Activated CD8-positive, alpha-beta memory T cell treated with anti-CD3 and anti-CD28 coated beads for 24 hours (primary cell): ENCODE results near the gene RSPH10B.
"Not testable (repeated sequence)": the region's sequence is repeated elsewhere in the genome, so short reads cannot be mapped to it uniquely, and the experiment has no call there.

Source experiments
- DNase-seq: peaks from one replicate; pipeline ENCODE4 v3.0.0-alpha.2; 2020

The RSPH10B gene

DNA sequence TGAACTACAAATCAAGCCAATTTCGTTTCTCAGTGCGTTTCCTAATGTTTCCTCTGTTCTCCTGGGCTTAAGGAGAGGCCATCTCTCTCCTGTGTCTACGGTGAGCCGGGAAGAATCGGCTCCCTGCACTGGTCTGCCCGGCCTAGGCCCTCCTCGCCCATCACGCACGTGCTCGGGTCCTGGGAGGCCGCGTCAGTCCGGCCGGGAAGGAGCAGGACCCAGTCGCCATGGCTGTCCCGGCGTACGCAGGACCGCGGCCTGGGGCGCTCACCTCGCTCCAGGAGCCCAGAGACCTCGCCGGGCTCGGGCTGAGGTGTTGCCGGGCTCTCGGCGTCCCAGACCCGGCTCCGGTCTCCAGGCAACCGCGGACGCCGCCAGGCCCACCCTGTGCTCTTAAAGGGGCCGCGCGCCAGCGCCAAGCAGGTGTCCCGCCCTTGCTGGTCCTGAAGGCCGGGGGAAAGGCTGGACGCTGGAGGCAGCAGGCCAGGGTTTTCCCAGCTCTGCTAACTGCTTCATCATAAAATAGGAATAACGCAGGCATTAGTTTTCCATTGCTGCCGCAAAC is at the start of gene RSPH10B:
Gene RSPH10B (minus strand): TSS at position 343 of the 565 bp plus-strand sequence. CDS start 3,573 bp downstream, outside the sequence.
- not testable (repeated sequence) for DNase-seq

DNA sequence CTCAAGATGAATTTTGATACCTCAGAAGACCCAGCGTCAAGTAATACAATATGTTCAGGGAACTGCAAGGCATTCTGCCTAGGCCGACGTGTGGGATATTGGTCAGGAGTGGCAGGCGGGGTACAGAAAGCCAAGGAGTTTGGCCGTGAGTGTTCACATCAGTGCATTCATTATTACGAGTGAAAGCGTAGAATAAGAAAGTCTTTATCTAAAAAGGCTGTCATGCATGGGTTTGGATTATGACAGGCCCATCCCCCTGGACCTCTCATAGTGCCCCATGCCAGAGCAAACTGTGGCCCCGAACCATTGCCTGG is 46.1 kb upstream of the RSPH10B start:
- no peak for DNase-seq

DNA sequence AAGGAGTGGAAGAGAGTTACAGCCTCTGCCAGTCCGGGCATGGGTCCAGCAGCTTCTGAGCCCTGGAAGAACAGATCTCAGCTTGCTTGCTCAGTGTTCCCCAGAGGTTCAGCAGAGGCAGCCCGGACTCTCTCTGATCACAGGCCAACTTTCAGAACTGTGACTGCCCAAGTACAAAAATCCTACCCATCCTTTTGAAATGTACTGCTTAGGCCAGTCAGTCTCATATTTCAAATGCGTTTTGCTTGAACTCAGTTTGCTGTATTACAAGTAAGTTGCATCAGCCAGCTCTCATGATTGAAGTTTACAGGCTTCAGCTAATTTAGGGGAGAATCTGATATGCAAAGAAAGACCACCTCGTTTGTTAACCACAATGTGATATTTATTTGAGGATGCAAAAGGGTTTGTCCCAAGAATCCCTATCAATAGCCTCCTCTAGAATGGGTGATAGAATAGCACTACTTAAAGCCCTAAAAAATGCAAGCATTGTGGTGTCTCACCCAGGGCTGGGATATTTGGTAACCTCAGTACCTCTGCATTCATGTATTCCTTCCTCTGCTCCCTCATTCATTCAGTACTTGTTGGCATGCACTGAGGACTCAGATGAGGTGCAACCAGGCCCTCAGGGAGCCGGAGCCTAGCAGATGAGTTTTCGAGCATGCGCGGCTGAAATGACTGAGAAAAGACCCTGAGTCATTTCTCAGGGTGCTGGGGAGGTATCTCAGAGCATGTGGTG is 45.6 kb upstream of the RSPH10B start:
- DNase-seq = no peak

DNA sequence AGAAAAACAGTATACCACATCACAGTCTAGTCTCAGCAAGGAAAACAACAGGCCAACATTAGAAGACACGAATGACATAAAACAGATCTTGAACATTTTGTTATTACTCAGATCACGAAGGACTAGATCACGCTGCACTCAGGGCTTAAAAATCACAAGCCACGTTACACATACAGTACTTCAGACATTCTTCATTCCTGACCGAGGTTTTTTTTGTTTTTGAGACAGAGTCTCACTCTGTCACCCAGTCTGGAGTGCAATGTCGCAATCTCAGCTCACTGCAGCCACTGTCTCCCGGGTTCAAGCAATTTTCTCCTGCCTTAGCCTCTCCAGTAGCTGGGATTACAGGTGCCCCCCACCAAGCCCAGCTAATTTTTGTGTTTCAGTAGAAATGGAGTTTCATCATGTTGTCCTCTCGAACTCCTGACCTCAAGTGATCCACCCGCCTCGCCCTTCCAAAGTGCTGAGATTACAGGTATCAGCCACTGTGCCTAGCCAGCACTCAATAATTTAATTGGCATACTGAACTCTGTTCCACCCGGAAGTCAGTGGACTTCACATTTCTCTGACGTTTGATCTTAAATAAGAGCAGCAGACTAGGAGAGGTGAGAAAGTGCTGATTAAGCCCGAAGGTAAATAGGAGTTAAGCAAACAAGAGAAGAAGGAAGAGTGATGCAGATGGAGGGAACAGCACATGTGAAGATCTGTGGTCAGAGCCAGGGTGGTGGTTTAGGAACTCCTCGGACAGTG is 42.0 kb upstream of the RSPH10B start:
- no peak for DNase-seq

DNA sequence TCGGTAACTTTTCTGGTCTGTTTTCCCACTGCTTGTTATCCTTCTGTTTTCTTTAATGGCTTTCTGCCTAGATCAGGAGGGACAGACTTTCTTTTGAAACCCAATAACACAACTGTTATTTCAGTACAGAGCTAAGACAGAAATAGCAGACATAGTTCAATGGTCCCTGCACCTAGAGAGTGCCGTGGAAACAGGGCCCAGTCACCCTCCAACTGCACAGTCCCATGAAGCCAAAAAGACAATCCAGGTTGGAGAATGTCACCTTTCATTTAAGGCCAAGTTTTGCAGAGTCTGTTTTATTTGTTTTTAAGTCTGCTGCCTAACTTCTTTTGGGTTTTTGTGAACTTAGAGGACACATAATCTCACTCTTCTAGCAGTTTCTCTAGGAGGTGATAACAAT is 41.1 kb upstream of the RSPH10B start:
- DNase-seq = no peak

DNA sequence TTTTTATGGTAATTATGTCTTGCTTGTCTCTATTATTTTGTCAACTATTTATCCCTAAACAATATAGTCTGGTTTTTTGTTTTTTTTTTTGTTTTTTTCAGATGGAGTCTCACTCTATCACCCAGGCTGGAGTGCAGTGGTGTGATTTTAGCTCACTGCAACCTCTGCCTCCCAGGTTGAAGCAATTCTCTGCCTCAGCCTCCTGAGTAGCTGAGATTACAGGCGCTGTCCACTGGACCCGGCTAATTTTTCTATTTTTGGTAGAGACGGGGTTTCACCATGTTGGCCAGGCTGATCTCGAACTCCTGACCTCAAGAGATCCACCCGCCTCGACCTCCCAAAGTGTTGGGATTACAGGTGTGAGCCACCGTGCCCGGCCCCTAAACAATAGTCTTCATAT is 39.9 kb upstream of the RSPH10B start:
- not testable (repeated sequence) for DNase-seq

DNA sequence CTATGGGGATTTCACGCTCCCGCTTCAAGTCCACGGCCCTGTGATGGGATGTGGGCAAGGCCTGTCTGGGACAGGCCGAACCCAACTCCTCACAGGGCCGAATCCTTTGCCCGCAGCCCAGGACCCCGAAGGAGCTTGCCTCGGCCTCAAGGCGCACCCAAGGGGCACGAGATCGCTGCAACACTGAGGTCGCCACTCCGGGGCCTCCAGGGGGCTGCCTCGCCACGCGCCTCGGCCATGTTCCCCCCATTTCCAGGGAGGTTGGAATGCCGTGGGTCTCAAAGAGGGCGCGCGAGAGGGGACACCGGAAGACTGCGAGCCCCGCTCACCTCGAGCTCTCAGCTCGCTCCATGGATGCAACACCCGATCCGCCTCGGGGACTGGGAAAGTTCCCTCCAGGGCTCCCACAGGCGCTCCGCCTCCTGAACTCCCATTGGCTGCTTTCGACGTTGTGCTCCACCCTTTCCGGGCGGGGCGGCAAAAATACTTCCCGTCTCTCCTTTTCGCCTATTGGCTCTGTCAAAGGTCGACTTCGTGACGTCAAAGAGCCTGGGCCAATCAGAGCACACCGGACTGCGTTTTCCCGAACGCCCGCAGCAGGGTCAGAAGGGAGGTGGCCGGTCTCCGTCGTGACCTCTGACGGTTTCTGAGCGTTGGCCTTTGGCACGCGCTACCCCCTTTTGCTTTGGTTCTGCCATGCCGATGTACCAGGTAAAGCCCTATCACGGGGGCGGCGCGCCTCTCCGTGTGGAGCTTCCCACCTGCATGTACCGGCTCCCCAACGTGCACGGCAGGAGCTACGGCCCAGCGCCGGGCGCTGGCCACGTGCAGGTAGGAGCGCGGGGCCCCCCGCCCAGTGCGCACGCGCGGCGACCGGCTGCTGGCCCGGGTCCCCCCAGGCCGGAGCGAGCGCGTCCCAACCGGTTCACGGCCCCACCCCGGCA is 38.5 kb upstream of the RSPH10B start, which contains the start of the genes AIMP2 and PMS2:
Gene AIMP2 (plus strand): TSS at position 605 of the 944 bp plus-strand sequence. CDS start 92 bp downstream, at position 697.
Gene PMS2 (minus strand): TSS at position 382 of the 944 bp plus-strand sequence. CDS start 30 bp downstream, at position 352.
- DNase-seq = peak; percentile 98

DNA sequence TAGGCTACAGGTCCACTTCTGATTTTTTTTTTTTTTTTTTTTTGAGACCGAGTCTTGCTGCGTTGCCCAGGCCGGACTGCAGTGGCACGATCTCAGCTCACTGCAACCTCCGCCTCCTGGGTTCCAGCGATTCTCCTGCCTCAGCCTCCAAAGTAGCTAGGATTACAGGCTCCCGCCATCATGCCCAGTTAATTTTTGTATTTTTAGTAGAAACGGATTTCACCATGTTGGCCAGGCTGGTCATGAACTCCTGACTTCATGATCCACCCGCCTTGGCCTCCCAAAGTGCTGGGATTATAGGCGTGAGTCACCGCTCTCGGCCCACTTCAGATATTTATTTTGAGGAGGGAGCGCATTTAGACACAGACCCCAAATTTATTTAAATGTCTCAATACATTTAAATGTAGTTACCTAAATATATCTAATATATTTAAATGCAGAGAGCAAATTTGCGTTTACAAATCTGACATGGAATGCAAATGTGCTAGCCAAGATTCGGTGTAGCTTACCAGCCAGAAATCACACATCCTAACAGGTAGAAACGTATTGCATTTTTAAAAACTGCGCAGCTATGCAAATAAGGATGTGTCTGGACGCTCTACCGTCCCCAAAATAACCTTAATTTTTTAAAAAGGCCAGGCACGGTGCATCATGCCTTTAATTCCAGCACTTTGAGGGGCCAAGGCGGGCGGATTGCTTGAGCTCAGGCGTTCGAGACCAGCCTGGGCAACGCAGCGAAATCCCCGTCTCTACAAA is 37.5 kb upstream of the RSPH10B start:
- not testable (repeated sequence) for DNase-seq

DNA sequence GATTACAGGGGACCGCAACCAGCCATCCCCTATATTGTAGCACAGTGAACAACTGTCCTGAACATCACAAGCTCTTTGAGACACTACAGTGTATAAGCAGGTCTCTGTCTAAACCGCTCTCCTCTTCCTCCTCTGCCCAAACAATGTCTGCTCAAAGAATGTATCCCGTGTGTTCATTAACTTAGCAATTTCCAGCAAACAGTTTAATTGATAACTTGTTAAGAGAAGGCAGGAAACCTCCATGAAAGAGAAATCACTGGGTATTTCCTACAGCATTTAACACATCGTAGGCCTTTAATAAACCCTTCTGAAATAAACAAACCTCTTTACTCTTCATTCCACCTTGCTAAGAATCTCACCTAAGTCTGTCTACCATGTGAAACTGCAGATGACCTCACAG is 36.9 kb upstream of the RSPH10B start:
- no peak for DNase-seq

DNA sequence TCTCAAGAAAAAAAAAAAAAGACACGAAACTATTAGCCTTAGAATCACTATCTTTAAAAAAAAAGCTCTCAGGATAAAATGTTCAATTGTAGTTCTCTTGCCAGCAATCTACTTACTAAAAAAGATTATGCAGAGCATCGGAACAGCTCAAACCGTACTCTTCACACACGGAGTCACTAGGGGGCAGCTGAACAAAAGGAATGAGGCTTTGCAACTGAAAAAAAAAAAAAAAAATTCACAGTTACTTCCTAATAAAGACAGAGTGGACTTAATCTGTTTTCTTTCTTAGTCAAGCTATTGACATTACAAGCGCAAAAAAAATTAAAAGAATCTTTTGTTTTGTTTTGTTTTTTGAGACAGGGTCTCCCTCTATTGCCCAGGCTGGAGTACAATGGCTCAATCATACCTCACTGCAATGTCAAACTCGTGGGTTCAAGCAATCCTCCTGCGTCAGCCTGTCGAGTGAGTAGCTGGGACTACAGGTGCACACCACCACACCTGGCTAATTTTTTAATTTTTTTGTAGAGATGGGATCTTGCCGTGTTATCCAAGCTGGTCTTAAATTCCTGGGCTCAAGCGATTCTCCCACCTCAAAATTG is 26.8 kb upstream of the RSPH10B start:
- DNase-seq = no peak

DNA sequence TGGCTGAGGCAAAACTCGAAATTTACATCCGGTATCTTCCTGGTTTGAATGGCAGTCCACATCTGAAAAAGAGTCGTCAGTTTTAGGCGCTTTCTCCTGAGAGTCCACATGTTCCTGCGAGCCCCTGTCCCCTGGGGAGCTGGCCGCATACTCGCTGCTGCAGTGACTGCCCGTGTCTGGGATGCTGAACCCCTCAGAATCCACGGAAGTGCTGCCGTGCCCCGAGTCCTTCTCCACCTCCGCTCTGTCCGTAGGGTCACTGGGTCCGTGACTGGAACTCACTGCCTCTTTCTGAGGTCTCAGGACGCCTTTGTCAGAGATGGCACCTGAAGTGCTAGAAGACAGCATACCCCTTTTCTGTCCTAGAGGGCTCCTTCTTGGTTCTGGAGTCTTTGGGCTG is 16.6 kb upstream of the RSPH10B start:
- DNase-seq = not testable (repeated sequence)

DNA sequence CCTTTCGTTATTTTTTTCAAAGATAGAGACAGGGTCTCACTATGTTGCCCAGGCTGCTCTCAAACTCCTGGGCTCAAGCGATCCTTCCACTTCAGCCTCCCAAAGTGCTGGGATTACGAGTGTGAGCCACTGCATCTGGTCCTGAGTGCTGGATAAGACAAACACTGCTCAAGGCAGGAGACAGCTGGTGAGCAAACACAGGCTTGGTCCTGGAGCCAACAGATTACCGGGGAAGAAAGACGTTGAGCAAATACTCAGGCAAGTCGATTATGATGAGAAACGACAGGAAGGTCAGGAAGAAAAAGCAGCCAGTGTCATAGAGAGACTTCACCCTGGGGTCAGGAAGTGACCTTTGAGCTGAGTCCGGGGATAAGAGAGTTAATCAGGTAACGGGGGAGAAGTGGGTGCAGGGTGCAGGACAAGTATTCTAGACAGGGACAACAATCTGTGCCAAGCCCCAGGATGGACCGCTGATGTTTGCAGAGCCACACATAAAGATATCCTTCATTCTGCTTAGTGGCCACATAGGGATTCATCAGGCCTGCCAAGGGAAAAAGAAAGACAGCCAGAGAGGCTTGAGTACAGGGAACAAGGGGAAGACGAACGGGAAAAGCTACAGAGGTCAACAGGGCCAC is 9.3 kb upstream of the RSPH10B start:
- DNase-seq = not testable (repeated sequence)

DNA sequence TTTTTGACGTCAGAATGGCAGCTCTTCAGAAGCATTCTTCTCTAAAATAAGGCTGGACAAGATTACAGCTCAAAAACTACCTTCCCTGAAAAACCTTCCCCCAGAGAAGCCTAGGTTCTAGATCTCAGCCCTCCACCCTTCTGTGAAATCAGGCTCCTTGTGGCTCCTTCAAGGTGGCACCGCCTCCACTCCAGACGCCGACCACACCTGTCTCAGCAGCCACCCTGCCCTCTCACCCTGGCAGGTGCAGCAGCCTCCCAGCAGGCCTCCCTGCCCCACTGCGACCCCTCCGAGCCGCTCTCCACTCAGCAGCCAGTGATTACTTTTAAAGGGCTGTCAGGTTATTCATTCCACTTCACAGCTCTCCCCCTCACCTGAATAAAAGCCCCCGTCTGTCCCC is 3.1 kb upstream of the RSPH10B start:
- DNase-seq = not testable (repeated sequence)

DNA sequence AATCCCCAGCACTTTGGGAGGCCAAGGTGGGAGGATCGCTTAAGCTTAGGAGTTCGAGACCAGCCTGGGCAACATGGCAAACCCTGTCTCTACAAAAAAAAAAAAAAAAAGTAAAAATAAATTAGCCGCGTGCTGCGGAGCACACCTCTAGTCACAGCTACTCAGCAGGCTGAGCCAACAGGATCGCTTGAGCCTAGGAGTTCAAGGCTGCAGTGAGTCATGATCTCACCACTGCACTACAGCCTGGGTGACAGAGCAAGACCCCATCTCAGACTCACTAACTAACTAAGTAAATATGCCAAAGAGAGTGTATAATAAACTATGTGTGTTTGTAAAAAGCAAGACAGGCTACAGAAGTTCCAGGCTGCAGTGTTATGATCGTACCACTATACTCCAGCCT is 6.7 kb downstream of the RSPH10B start:
- DNase-seq = not testable (repeated sequence)

DNA sequence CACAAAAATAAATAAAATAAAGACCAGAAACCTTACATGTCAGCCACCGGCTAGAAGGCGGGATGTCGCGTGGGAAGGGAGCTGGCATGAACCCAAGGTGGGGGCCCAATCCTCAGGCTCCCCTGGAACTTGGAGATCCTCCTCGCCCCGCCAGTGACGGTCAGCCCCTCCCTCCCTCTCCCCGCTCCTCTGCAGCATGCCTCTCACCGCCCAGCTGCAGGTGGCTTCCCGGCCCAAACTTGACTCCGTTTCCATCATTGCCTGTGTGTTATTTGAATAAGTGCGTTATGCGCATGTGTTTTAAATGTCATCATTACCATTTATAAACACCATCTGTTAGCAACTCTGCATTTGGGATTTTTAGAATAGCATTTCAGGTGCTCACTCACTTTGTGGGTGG is 7.3 kb downstream of the RSPH10B start:
- DNase-seq = not testable (repeated sequence)

DNA sequence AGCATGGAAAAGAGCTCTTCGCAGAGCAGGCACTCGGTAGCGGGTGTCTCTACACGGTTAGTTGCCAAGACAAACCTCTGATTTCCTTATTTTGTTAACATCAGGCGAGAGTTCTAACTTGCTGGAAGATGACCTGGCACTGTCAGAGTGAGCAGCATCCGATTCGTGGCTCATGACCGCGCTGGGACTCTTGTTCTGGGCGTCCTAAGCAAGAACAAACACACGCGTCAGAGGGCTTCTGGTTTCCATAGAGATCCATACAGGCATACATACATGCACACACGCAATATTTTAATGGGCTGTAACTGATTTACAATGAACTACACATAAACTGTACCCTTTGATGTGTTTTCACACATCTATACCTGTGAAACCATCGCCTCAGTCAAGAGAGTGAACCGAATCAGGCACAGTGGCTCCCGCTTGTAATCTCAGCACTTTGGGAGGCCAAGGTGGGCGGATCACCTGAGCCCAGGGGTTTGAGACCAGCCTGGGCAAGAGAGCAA is 35.5 kb downstream of the RSPH10B start:
- not testable (repeated sequence) for DNase-seq

DNA sequence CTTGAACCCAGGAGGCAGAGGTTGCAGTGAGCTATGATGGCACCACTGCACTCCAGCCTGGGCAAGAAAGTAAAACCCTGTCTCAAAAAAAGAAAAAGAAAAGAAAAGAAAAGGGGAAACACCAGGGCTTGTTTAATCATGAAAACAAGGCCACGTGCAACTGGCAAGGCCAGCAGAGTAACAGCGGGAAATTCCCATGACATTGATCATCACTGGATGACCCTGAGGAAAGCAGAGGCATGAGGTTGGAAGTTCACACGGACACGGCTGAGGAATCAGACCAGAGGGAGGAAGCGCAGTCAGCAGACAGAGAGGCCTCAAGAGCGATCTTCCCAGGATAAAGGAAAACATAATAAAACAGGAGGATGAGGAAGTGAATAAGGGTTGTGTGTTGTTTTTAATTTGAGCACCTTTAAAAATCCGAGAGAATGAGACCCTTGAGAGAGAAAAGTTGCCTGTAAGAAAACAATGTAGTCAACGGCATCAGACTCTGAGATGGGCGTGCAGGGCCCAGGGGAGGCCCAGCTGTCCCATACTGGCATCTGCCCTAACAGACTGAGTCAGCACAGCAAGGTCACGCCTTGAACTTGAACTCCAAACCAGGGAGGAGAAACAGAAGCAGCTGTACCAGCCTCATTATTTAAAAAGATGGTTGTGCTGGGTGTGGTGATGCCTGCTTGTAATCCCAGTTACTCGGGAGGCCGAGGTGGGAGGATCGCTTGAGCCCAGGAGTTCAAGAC is 38.4 kb downstream of the RSPH10B start:
- DNase-seq = not testable (repeated sequence)

DNA sequence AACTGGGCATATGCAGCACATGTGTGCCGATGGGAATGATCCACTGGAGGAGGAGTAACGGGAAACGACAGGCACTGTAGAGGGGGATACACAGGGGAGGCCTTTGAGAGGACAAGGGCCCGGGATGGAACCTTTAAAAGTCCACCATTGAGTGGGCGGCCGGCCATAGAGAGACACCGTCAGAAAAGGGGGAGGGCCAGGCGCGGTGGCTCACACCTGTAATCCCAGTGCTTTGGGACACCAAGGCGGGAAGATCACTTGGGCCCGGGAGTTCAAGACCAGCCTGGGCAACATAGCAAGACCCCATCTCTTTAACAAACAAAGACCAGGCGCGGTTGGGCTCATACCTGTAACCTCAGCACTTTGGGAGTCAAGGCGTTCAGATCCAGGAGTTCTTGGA is 39.2 kb downstream of the RSPH10B start:
- DNase-seq = not testable (repeated sequence)

DNA sequence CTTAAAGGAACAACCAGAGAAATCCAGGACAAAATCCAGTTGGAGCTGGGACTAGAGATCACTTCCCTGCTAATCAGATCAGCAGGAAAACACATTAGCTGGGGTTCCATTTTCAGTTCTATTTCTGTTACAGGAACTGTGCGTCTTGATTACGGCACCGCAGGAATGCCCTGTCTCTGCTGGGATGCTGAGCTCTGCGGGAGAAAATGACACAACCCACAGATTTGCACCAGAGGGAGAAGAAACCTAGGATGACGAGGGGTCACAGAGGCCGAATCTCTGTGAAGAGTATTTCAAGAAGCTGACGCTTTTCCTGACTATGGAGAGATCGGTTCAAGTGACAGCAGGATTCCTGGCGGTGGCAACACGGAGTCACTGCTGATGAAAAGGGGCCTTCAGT is 40.2 kb downstream of the RSPH10B start:
- not testable (repeated sequence) for DNase-seq
